GM21381 (cell line): ENCODE measurements around the gene RGS11.
"Not testable (repeated sequence)": the region's sequence is repeated elsewhere in the genome, so short reads cannot be mapped to it uniquely, and the experiment has no call there.

Experiments
- ATAC-seq: cut with Tn5 transposase; IDR thresholded peaks from one replicate; pipeline ENCODE4 v1.9.1; 2021; ENCODE audit warnings: mild to moderate bottlenecking, moderate library complexity; ENCODE audit not compliant: unreplicated experiment

Gene RGS11

GRCh38 chr16:264440-264951 is 11.2 kb downstream of the RGS11 start:
- no peak for ATAC-seq

- no peak for ATAC-seq
Observed at GRCh38 chr16:263944-264343, 11.8 kb downstream of the RGS11 start.

- ATAC-seq = no peak
Observed at GRCh38 chr16:263182-263774, 12.5 kb downstream of the RGS11 start.

GRCh38 chr16:262121-262745 is 13.5 kb downstream of the RGS11 start:
- ATAC-seq = no peak

GRCh38 chr16:261031-261691 is 14.6 kb downstream of the RGS11 start:
- ATAC-seq = no peak

GRCh38 chr16:260326-260725 is 15.4 kb downstream of the RGS11 start:
- no peak for ATAC-seq

GRCh38 chr16:259814-260253 is 15.9 kb downstream of the RGS11 start:
- no peak for ATAC-seq

- no peak for ATAC-seq
Observed at GRCh38 chr16:259226-259625, 16.5 kb downstream of the RGS11 start.

GRCh38 chr16:258091-258490 is 17.7 kb downstream of the RGS11 start:
- ATAC-seq = not testable (repeated sequence)

- no peak for ATAC-seq
Observed at GRCh38 chr16:255183-255582, 20.6 kb downstream of the RGS11 start.

- ATAC-seq = no peak
Observed at GRCh38 chr16:254461-254860, 21.3 kb downstream of the RGS11 start.

- no peak for ATAC-seq
Observed at GRCh38 chr16:253833-254232, 21.9 kb downstream of the RGS11 start.

GRCh38 chr16:252366-253337 is 23.1 kb downstream of the RGS11 start:
- no peak for ATAC-seq

- ATAC-seq = no peak
Observed at GRCh38 chr16:249431-249830, 26.3 kb downstream of the RGS11 start.

GRCh38 chr16:247027-247426 is 28.7 kb downstream of the RGS11 start:
- ATAC-seq = no peak

- no peak for ATAC-seq
Observed at GRCh38 chr16:245105-245504, 30.6 kb downstream of the RGS11 start.

GRCh38 chr16:243348-243747 is 32.4 kb downstream of the RGS11 start:
- ATAC-seq = no peak

- ATAC-seq = no peak
Observed at GRCh38 chr16:242281-242680, 33.5 kb downstream of the RGS11 start.

GRCh38 chr16:240559-240958 is 35.2 kb downstream of the RGS11 start:
- ATAC-seq = no peak

- no peak for ATAC-seq
Observed at GRCh38 chr16:239948-240277, 35.8 kb downstream of the RGS11 start.
